SK-N-SH (cell line): ENCODE data around the gene CDH23. TPM values are rescaled to one million over a fixed set of nuclear protein-coding genes. Genes with fewer than 3 reads are reported as not detected.

ENCODE experiments used
- CTCF ChIA-PET: fragments of 300-600, 350-600 bp; formaldehyde crosslinking; extraction: SDS; loops from one replicate; lab custom pipeline; 2021; lab: Yijun Ruan, JAX
- POLR2A ChIA-PET: fragments of 350-600 bp; sonication (Branson Sonifier 250); formaldehyde crosslinking; extraction: SDS; loops from one replicate; lab custom pipeline; 2020; ENCODE audit warnings: antibody characterized with exemption, inconsistent platforms; lab: Yijun Ruan, JAX
- DNase-seq: peaks from one replicate; pipeline ENCODE4 v3.0.0; 2012
- H2AFZ ChIP-seq: fragments of 200-600 bp; sonication (generic); 2 replicates; pipeline ENCODE4 v1.8.1; 2016; ENCODE audit warnings: antibody characterized with exemption, mild to moderate bottlenecking, low read depth
- H3F3A ChIP-seq: fragments of 200-600 bp; sonication (generic); replicated peaks from 2 replicates; pipeline ENCODE3; 2016; ENCODE audit warnings: antibody characterized with exemption, mild to moderate bottlenecking; ENCODE audit not compliant: insufficient read depth
- H3K27ac ChIP-seq, 2 experiments: fragments of 200-500 bp in 1 of 2; fragments of 200-600 bp in 1 of 2; sonication (Bioruptor generic) in 1 of 2; sonication (generic), shearing (Covaris generic) in 1 of 2; 2 replicates each; pipeline versions ENCODE4 v1.5.1 to v1.6.1; 2014 to 2016; ENCODE audit warnings: low read depth in 2 of 2, inconsistent platforms in 1 of 2, low read length in 1 of 2, mild to moderate bottlenecking in 1 of 2, mixed read lengths in 1 of 2
- H3K27me3 ChIP-seq: fragments of 200-600 bp; sonication (generic), shearing (Covaris generic); 2 replicates; pipeline ENCODE4 v1.6.1; 2016; ENCODE audit warnings: mixed run types; ENCODE audit not compliant: insufficient read depth
- H3K36me3 ChIP-seq, 2 experiments: fragments of 200-500 bp in 1 of 2; fragments of 200-600 bp in 1 of 2; sonication (Bioruptor generic) in 1 of 2; sonication (generic) in 1 of 2; replicated peaks in 1 of 2; 2 replicates each; pipeline versions ENCODE3 to v1.5.1; 2014 to 2016; ENCODE audit warnings: low read length in 1 of 2, mild to moderate bottlenecking in 1 of 2; ENCODE audit not compliant: insufficient read depth in 2 of 2, control insufficient read depth in 1 of 2
- H3K4me1 ChIP-seq, 2 experiments: fragments of 200-500 bp in 1 of 2; fragments of 200-600 bp in 1 of 2; sonication (Bioruptor generic) in 1 of 2; sonication (generic), shearing (Covaris generic) in 1 of 2; 2 replicates each; pipeline versions ENCODE4 v1.5.1 to v1.6.1; 2014 to 2016; ENCODE audit warnings: low read depth in 1 of 2, low read length in 1 of 2, mixed run types in 1 of 2; ENCODE audit not compliant: insufficient read depth in 2 of 2, control insufficient read depth in 1 of 2
- H3K4me2 ChIP-seq: fragments of 200-600 bp; sonication (generic), shearing (Covaris generic); 2 replicates; pipeline ENCODE4 v1.6.1; 2017; ENCODE audit warnings: mixed run types
- H3K4me3 ChIP-seq, 2 experiments: fragments of 200-500 bp in 1 of 2; fragments of 200-600 bp in 1 of 2; sonication (Bioruptor generic) in 1 of 2; sonication (generic), shearing (Covaris generic) in 1 of 2; 2 replicates each; pipeline versions ENCODE4 v1.5.1 to v1.8.1; 2014 to 2016; ENCODE audit warnings: low read depth in 2 of 2, inconsistent platforms in 1 of 2, low read length in 1 of 2, mild to moderate bottlenecking in 1 of 2, mixed read lengths in 1 of 2, moderate library complexity in 1 of 2
- H3K79me2 ChIP-seq: fragments of 200-600 bp; sonication (generic); 2 replicates; pipeline ENCODE4 v1.8.1; 2017; ENCODE audit warnings: mild to moderate bottlenecking; ENCODE audit not compliant: insufficient read depth
- H3K9ac ChIP-seq: fragments of 200-600 bp; sonication (generic); 2 replicates; pipeline ENCODE4 v1.6.1; 2017; ENCODE audit warnings: mixed run types
- H3K9me2 ChIP-seq: fragments of 200-600 bp; sonication (generic); 2 replicates; pipeline ENCODE4 v1.6.1; 2017; ENCODE audit warnings: mixed run types
- H3K9me3 ChIP-seq: fragments of 200-600 bp; sonication (generic); 2 replicates; pipeline ENCODE4 v1.6.1; 2017; ENCODE audit warnings: mixed run types, mild to moderate bottlenecking, moderate library complexity
- H4K20me1 ChIP-seq: fragments of 200-600 bp; sonication (generic); 2 replicates; pipeline ENCODE4 v1.6.1; 2017; ENCODE audit warnings: mild to moderate bottlenecking, mixed run types; ENCODE audit not compliant: insufficient read depth
- FOSL2 ChIP-seq: IDR thresholded peaks from 2 replicates; pipeline ENCODE4 v1.4.0; 2012; ENCODE audit warnings: low read depth, mild to moderate bottlenecking, moderate library complexity, borderline replicate concordance
- MEF2A ChIP-seq: IDR thresholded peaks from 2 replicates; pipeline ENCODE4 v1.4.0; 2012; ENCODE audit warnings: low read depth, borderline replicate concordance
- MXI1 ChIP-seq: IDR thresholded peaks from 2 replicates; pipeline ENCODE4 v1.6.1; 2012; ENCODE audit warnings: mild to moderate bottlenecking, low read depth, low read length, improper control_type of control experiment
- RCOR1 ChIP-seq: fragments of 150-350 bp; IDR thresholded peaks from 2 replicates; pipeline ENCODE4 v1.6.1; 2017; ENCODE audit warnings: antibody characterized with exemption, low read length
- RFX5 ChIP-seq: IDR thresholded peaks from 2 replicates; pipeline ENCODE4 v1.6.1; 2012; ENCODE audit warnings: mild to moderate bottlenecking, improper control_type of control experiment, low read length
- TCF12 ChIP-seq: IDR thresholded peaks from 2 replicates; pipeline ENCODE4 v1.4.0; 2012
- USF1 ChIP-seq: IDR thresholded peaks from 2 replicates; pipeline ENCODE4 v1.4.0; 2012; ENCODE audit warnings: low read depth, borderline replicate concordance
- USF2 ChIP-seq: fragments of 150-350 bp; IDR thresholded peaks from 2 replicates; pipeline ENCODE4 v1.6.1; 2017; ENCODE audit warnings: antibody characterized with exemption, low read length, low read depth, borderline replicate concordance
- YY1 ChIP-seq: IDR thresholded peaks from 2 replicates; pipeline ENCODE4 v1.4.0; 2012; ENCODE audit warnings: low read depth, mild to moderate bottlenecking
- WGBS: methylation state at CpG from one replicate; pipeline ENCODE4 v1.1.6; 2017; ENCODE audit warnings: low lambda C conversion rate; 5-methylcytosine and 5-hydroxymethylcytosine counted together
- polyA plus RNA-seq, 3 experiments: library from polyadenylated mRNA; depleted of rRNA; stranded (reverse); fragments of >200 nt; gene quantifications; 2 replicates each; pipeline ENCODE4 v1.2.3, GENCODE V29; 2012

The CDH23 gene
- polyA plus RNA-seq, 1 of the 3 experiments (the other 2 are of a cell fraction): 0.03 TPM

- Histone ChIP-seq H3K9ac (peak overlapping the region; percentile 11; the same call in 1 of the 2 replicates), H3F3A (peaks cover 19% of the 10 kb centered on the region), H3K4me2 (peak overlapping the region; percentile 56; the same call in 1 of the 2 replicates), H3K36me3 (peaks cover 0 to 6% of the 10 kb centered on the region in 2 experiments), H4K20me1 (peaks cover 97% of the 10 kb centered on the region), H2AFZ (no peak overlapping the region), H3K27me3 (no peaks in the 10 kb centered on the region), H3K9me3 (no peaks in the 10 kb centered on the region), H3K27ac (peak overlapping the region in 1 of 2 experiments; percentile 78; a peak in 2 of 4 replicates), H3K79me2 (peaks cover 98% of the 10 kb centered on the region), H3K4me1 (peaks cover 49 to 65% of the 10 kb centered on the region in 2 experiments), H3K9me2 (no peaks in the 10 kb centered on the region), H3K4me3 (no peak overlapping the region)
- TF ChIP-seq USF1 (no peak), MXI1 (no peak), USF2 (no peak), YY1 (no peak), MEF2A (no peak), RFX5 (no peak)
- ChIA-PET CTCF (interaction anchor here (0.8 to 6.4 kb wide), 6 partner anchors 26 to 210 kb away, joined by 3 to 65 read pairs (median 4); no protein-coding TSS in a partner anchor), POLR2A (no interaction called here)
- no peak for DNase-seq
- WGBS: 69% methylated on average over 12 of the region's 14 CpGs
These were observed 441.8 kb downstream of the CDH23 start for GRCh38 chr10:71838264-71839211.

- ChIA-PET CTCF (interaction anchor here (0.9 to 3.1 kb wide), 4 partner anchors 10 to 132 kb away, joined by 3 to 12 read pairs (median 3); partner anchors contain the start of gene PSAP), POLR2A (interaction anchor here (3.4 kb wide), 1 partner anchor 11 kb away, joined by 17 read pairs; the partner anchor contains the start of gene PSAP)
- no peaks in the 10 kb centered on the region for H3K27me3 ChIP-seq
- no peak overlapping the region for H2AFZ ChIP-seq
- peak overlapping the region; percentile 56 for H3K4me2 ChIP-seq
- H3K9me3 ChIP-seq: no peaks in the 10 kb centered on the region
- peaks cover 16% of the 10 kb centered on the region for H3F3A ChIP-seq
- peaks cover 98% of the 10 kb centered on the region for H4K20me1 ChIP-seq
- peaks cover 49 to 64% of the 10 kb centered on the region in 2 experiments for H3K4me1 ChIP-seq
- 8% methylated on average over 6 of the region's 6 CpGs for WGBS
- no peaks in the 10 kb centered on the region for H3K9me2 ChIP-seq
- peak overlapping the region in 1 of 2 experiments; percentile 20; a peak in 1 of 4 replicates for H3K4me3 ChIP-seq
- no peaks in the 10 kb centered on the region for H3K36me3 ChIP-seq
- H3K27ac ChIP-seq: peak overlapping the region; percentile 78 to 84
- H3K9ac ChIP-seq: peak overlapping the region; percentile 35; the same call in 1 of the 2 replicates
- H3K79me2 ChIP-seq: peaks cover 98% of the 10 kb centered on the region
- peak; percentile 81 for DNase-seq
- peak; percentile 81; the same call in 1 of the 2 replicates for TF ChIP-seq RFX5
- TF ChIP-seq RCOR1: peak; percentile 49; the same call in 1 of the 2 replicates
- TF ChIP-seq FOSL2: no peak
- TF ChIP-seq TCF12: peak; percentile 23; the same call in 1 of the 2 replicates
- TF ChIP-seq MXI1: peak; percentile 94
- TF ChIP-seq, all 33 proteins: peak for 4
These were observed 443.6 kb downstream of the CDH23 start for GRCh38 chr10:71840177-71840957.
